ENCODE results near the gene SLC2A8. TPM values are rescaled to one million over a fixed set of nuclear protein-coding genes. Genes with fewer than 3 reads are reported as not detected.

SLC2A8 gene
- polyA plus RNA-seq, 3 donors, result 6.6 to 8.7 (median 6.6) TPM

DNA sequence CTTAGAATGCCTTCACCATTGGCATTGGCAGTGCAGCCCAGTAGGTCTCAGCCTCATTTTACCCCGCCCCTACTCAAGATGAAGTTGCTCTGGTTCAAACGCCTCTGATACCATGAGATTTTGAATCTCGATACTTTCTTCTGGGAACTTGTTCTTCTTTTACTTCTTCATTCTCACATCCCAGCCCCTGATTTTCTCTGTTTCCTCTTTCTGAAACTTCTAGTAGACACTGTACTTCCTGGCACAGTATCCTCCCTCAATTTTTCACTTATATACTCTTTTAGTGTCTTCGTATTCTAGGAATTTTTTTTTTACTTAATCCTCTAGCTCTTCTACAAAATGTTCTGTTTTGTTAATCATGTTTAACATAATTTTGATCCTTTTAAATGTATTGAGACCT, 14.2 kb downstream of the SLC2A8 start:
- Histone ChIP-seq H3K4me3 (replicated peaks in 1 of 3; ENCODE audit: low read depth in 2 of 3, low read length in 3 of 3) (peak overlapping the region in 1 of 3 experiments; percentile 15), H3K4me1 (ENCODE audit: control insufficient read depth in 1 of 2, insufficient read depth in 2 of 2, low read length in 2 of 2) (peaks cover 21 to 22% of the 10 kb centered on the region in 2 donors), H3K9me3 (replicated peaks in 1 of 2; ENCODE audit: control insufficient read depth in 1 of 2, insufficient read depth in 1 of 2, low read length in 2 of 2) (no peaks in the 10 kb centered on the region), H3K9ac (ENCODE audit: insufficient read depth, low read length, poor library complexity, severe bottlenecking) (no peak overlapping the region), H3K4me2 (replicated peaks; ENCODE audit: extremely low read depth, low read length, poor library complexity, severe bottlenecking) (peak overlapping the region; percentile 20), H3K27me3 (ENCODE audit: control insufficient read depth in 2 of 2, insufficient read depth in 2 of 2, low read length in 2 of 2) (no peaks in the 10 kb centered on the region), H3K79me2 (ENCODE audit: insufficient read depth, low read length) (no peaks in the 10 kb centered on the region), H3K27ac (ENCODE audit: low read depth in 1 of 2, low read length in 2 of 2) (peak overlapping the region; percentile 47 to 49), H3K36me3 (replicated peaks in 1 of 2; ENCODE audit: control insufficient read depth in 1 of 2, insufficient read depth in 2 of 2, low read length in 2 of 2) (no peaks in the 10 kb centered on the region), H4K20me1 (ENCODE audit: insufficient read depth, low read length) (no peaks in the 10 kb centered on the region), H2AFZ (ENCODE audit: insufficient read depth, low read depth, low read length, poor library complexity, severe bottlenecking) (peak overlapping the region; percentile 8)
- WGBS (ENCODE audit: insufficient coverage), result 28% methylated on average over 3 of the region's 4 CpGs
- peak overlapping the region; percentile 37 to 94 (median 84) for H3K27ac Mint-ChIP-seq
- no peak for TF ChIP-seq CTCF (IDR thresholded peaks at IDR 0.05)
- H3K9me3 Mint-ChIP-seq, result no peaks in the 10 kb centered on the region
- H3K4me3 Mint-ChIP-seq, result peak overlapping the region in 1 of 2 donors; percentile 41
- DNase-seq, result peak in 2 of 3 donors; percentile 47
- intact Hi-C loops (cut with micrococcal nuclease), result no loop called here
- peaks cover 2 to 12% (median 8%) of the 10 kb centered on the region in 3 donors for H3K27me3 Mint-ChIP-seq (ENCODE audit: low read depth in 3 of 3)
- peaks cover 20% of the 10 kb centered on the region for H3K4me1 Mint-ChIP-seq
- peaks cover 5 to 7% of the 10 kb centered on the region in 2 donors for H3K36me3 Mint-ChIP-seq

DNA sequence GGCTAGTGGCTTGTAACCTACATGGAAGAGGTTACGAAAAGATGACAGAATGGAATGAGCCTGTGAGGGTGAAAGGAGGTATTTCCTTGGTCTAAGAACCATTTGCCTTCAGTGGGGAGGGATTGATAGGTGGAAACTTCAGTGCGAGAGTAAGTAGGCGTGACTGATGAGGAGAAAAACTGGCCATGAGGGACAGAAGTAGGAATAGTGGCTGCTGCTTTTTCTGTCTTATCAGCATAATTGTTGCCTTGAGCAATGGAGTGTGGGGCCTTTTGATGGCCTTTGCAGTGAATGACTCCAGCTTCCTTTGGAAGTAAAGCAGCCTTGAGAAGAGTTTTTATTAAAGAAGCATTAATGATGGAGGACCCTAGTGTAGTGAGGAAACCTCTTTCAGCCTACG, 18.2 kb downstream of the SLC2A8 start:
- no peak for DNase-seq
- peaks cover 9 to 20% (median 13%) of the 10 kb centered on the region in 3 donors for H3K27me3 Mint-ChIP-seq (ENCODE audit: low read depth in 3 of 3)

More for the DNA sequence above, 18.2 kb downstream of the SLC2A8 start:
- Histone ChIP-seq H3K36me3 (replicated peaks in 1 of 2; ENCODE audit: control insufficient read depth in 1 of 2, insufficient read depth in 2 of 2, low read length in 2 of 2) (no peaks in the 10 kb centered on the region), H3K4me2 (replicated peaks; ENCODE audit: extremely low read depth, low read length, poor library complexity, severe bottlenecking) (no peak overlapping the region), H3K27ac (ENCODE audit: low read depth in 1 of 2, low read length in 2 of 2) (no peak overlapping the region), H3K27me3 (ENCODE audit: control insufficient read depth in 2 of 2, insufficient read depth in 2 of 2, low read length in 2 of 2) (no peaks in the 10 kb centered on the region), H3K79me2 (ENCODE audit: insufficient read depth, low read length) (no peaks in the 10 kb centered on the region), H3K4me1 (ENCODE audit: control insufficient read depth in 1 of 2, insufficient read depth in 2 of 2, low read length in 2 of 2) (peaks cover 21 to 30% of the 10 kb centered on the region in 2 donors), H3K9ac (ENCODE audit: insufficient read depth, low read length, poor library complexity, severe bottlenecking) (no peak overlapping the region), H4K20me1 (ENCODE audit: insufficient read depth, low read length) (no peaks in the 10 kb centered on the region), H3K4me3 (replicated peaks in 1 of 3; ENCODE audit: low read depth in 2 of 3, low read length in 3 of 3) (no peak overlapping the region), H3K9me3 (replicated peaks in 1 of 2; ENCODE audit: control insufficient read depth in 1 of 2, insufficient read depth in 1 of 2, low read length in 2 of 2) (no peaks in the 10 kb centered on the region), H2AFZ (ENCODE audit: insufficient read depth, low read depth, low read length, poor library complexity, severe bottlenecking) (no peak overlapping the region)
- H3K4me3 Mint-ChIP-seq, result no peak overlapping the region
- WGBS (ENCODE audit: insufficient coverage), result 100% methylated on average over 3 of the region's 4 CpGs
- peaks cover 1 to 5% of the 10 kb centered on the region in 2 donors for H3K36me3 Mint-ChIP-seq
- no peaks in the 10 kb centered on the region for H3K9me3 Mint-ChIP-seq
- no peak overlapping the region for H3K27ac Mint-ChIP-seq
- no peak for TF ChIP-seq CTCF (IDR thresholded peaks at IDR 0.05)
- intact Hi-C loops (cut with micrococcal nuclease), result no loop called here
- H3K4me1 Mint-ChIP-seq, result peaks cover 29% of the 10 kb centered on the region

Measured in CD14-positive monocyte (primary cell).